ENCODE results near the gene TMEM18.

Gene TMEM18

GRCh38 chr2:635687-636621 is 41.3 kb downstream of the TMEM18 start:
- no peak for DNase-seq (ENCODE audit: low read depth in 2 of 2, low spot score in 1 of 2)

- DNase-seq (ENCODE audit: low read depth in 2 of 2, low spot score in 1 of 2): no peak
These were observed 42.4 kb downstream of the TMEM18 start for GRCh38 chr2:634636-635388.

GRCh38 chr2:634041-634440 is 43.2 kb downstream of the TMEM18 start:
- DNase-seq (ENCODE audit: low read depth in 2 of 2, low spot score in 1 of 2): no peak

GRCh38 chr2:633371-633770 is 43.8 kb downstream of the TMEM18 start:
- DNase-seq (ENCODE audit: low read depth in 2 of 2, low spot score in 1 of 2): no peak

- no peak for DNase-seq (ENCODE audit: low read depth in 2 of 2, low spot score in 1 of 2)
These were observed 44.7 kb downstream of the TMEM18 start for GRCh38 chr2:632471-632870.

- DNase-seq (ENCODE audit: low read depth in 2 of 2, low spot score in 1 of 2): no peak
These were observed 45.5 kb downstream of the TMEM18 start for GRCh38 chr2:631741-632140.

GRCh38 chr2:630451-631320 is 46.5 kb downstream of the TMEM18 start:
- no peak for DNase-seq (ENCODE audit: low read depth in 2 of 2, low spot score in 1 of 2)

GRCh38 chr2:629961-630360 is 47.2 kb downstream of the TMEM18 start:
- DNase-seq (ENCODE audit: low read depth in 2 of 2, low spot score in 1 of 2): no peak

GRCh38 chr2:628651-629050 is 48.6 kb downstream of the TMEM18 start:
- DNase-seq (ENCODE audit: low read depth in 2 of 2, low spot score in 1 of 2): no peak

GRCh38 chr2:627926-628560 is 49.2 kb downstream of the TMEM18 start:
- no peak for DNase-seq (ENCODE audit: low read depth in 2 of 2, low spot score in 1 of 2)

- no peak for DNase-seq (ENCODE audit: low read depth in 2 of 2, low spot score in 1 of 2)
These were observed 49.9 kb downstream of the TMEM18 start for GRCh38 chr2:627340-627709.

GRCh38 chr2:626491-627339 is 50.5 kb downstream of the TMEM18 start:
- DNase-seq (ENCODE audit: low read depth in 2 of 2, low spot score in 1 of 2): no peak

- no peak for DNase-seq (ENCODE audit: low read depth in 2 of 2, low spot score in 1 of 2)
These were observed 51.5 kb downstream of the TMEM18 start for GRCh38 chr2:625415-626333.

- DNase-seq (ENCODE audit: low read depth in 2 of 2, low spot score in 1 of 2): no peak
These were observed 52.5 kb downstream of the TMEM18 start for GRCh38 chr2:624551-625347.

GRCh38 chr2:624096-624495 is 53.1 kb downstream of the TMEM18 start:
- no peak for DNase-seq (ENCODE audit: low read depth in 2 of 2, low spot score in 1 of 2)

GRCh38 chr2:623130-623922 is 53.9 kb downstream of the TMEM18 start:
- no peak for DNase-seq (ENCODE audit: low read depth in 2 of 2, low spot score in 1 of 2)

GRCh38 chr2:622357-622756 is 54.8 kb downstream of the TMEM18 start:
- DNase-seq (ENCODE audit: low read depth in 2 of 2, low spot score in 1 of 2): no peak
